Liver (tissue), 9 donors: ENCODE data around the gene CEACAM18. TPM values are rescaled to one million over a fixed set of nuclear protein-coding genes. Genes with fewer than 3 reads are reported as not detected.

Experiments
- DNase-seq: peaks from one replicate; pipeline ENCODE4 v3.0.0-alpha.2; 2017; ENCODE audit warnings: low spot score
- H3K27ac ChIP-seq, 2 donors: one replicate each; pipeline ENCODE4 v1.7.0; 2013; ENCODE audit warnings: inconsistent platforms in 2 of 2, low read length in 2 of 2, control low read depth in 1 of 2, low read depth in 1 of 2, mild to moderate bottlenecking in 1 of 2
- H3K27me3 ChIP-seq, 4 donors: one replicate each; pipeline versions ENCODE4 v1.6.1 to v1.7.0; 2013; ENCODE audit warnings: low read length in 3 of 4, inconsistent platforms in 1 of 4, mild to moderate bottlenecking in 1 of 4, moderate library complexity in 1 of 4; ENCODE audit not compliant: control insufficient read depth in 4 of 4, insufficient read depth in 4 of 4
- H3K36me3 ChIP-seq, 4 donors: one replicate each; pipeline versions ENCODE4 v1.6.1 to v1.7.0; 2013; ENCODE audit warnings: low read length in 3 of 4, mild to moderate bottlenecking in 3 of 4, low read depth in 1 of 4, moderate library complexity in 1 of 4; ENCODE audit not compliant: control insufficient read depth in 4 of 4, insufficient read depth in 3 of 4
- H3K4me1 ChIP-seq, 4 donors: one replicate each; pipeline versions ENCODE4 v1.6.1 to v1.7.0; 2013; ENCODE audit warnings: low read length in 3 of 4, mild to moderate bottlenecking in 3 of 4, moderate library complexity in 1 of 4; ENCODE audit not compliant: control insufficient read depth in 4 of 4, insufficient read depth in 4 of 4
- H3K4me3 ChIP-seq, 3 donors: one replicate each; pipeline versions ENCODE4 v1.6.1 to v1.7.0; 2013; ENCODE audit warnings: low read length in 3 of 3, control low read depth in 1 of 3, low read depth in 1 of 3, mild to moderate bottlenecking in 1 of 3
- H3K9ac ChIP-seq, 2 donors: one replicate each; pipeline ENCODE4 v1.7.0; 2013; ENCODE audit warnings: low read length in 2 of 2, mild to moderate bottlenecking in 2 of 2, moderate library complexity in 2 of 2, control low read depth in 1 of 2, low read depth in 1 of 2
- H3K9me3 ChIP-seq, 4 donors: one replicate each; pipeline versions ENCODE4 v1.6.1 to v1.7.0; 2013; ENCODE audit warnings: low read length in 3 of 4; ENCODE audit not compliant: control insufficient read depth in 4 of 4
- EGR1 ChIP-seq, 2 donors: IDR thresholded peaks; 2 replicates each; pipeline ENCODE4 v1.6.1; 2016 to 2018; ENCODE audit warnings: antibody characterized with exemption in 2 of 2, low read depth in 2 of 2
- FOXA1 ChIP-seq: IDR thresholded peaks from 2 replicates; pipeline ENCODE4 v1.6.1; 2016; ENCODE audit warnings: antibody characterized with exemption
- FOXA2 ChIP-seq: IDR thresholded peaks from 2 replicates; pipeline ENCODE4 v1.6.1; 2016; ENCODE audit warnings: antibody characterized with exemption
- GABPA ChIP-seq, 2 donors: IDR thresholded peaks in 1 of 2; conservative IDR thresholded peaks in 1 of 2; 2 replicates each; pipeline ENCODE4 v1.6.1; 2016; ENCODE audit warnings: antibody characterized with exemption in 2 of 2, mild to moderate bottlenecking in 1 of 2, moderate library complexity in 1 of 2
- HNF4A ChIP-seq, 2 donors: conservative IDR thresholded peaks; 2 replicates each; pipeline ENCODE4 v1.6.1; 2016; ENCODE audit warnings: antibody characterized with exemption in 2 of 2, mild to moderate bottlenecking in 2 of 2
- HNF4G ChIP-seq: IDR thresholded peaks from 2 replicates; pipeline ENCODE4 v1.6.1; 2016; ENCODE audit warnings: antibody characterized with exemption
- JUND ChIP-seq, 2 donors: IDR thresholded peaks; 2 replicates each; pipeline ENCODE4 v1.6.1; 2016; ENCODE audit warnings: antibody characterized with exemption in 2 of 2
- NR2F2 ChIP-seq: IDR thresholded peaks from 2 replicates; pipeline ENCODE4 v1.6.1; 2016; ENCODE audit warnings: antibody characterized with exemption
- RAD21 ChIP-seq, 2 donors: IDR thresholded peaks; 2 replicates each; pipeline ENCODE4 v1.6.1; 2016; ENCODE audit warnings: antibody characterized with exemption in 2 of 2, mild to moderate bottlenecking in 2 of 2
- RXRA ChIP-seq, 2 donors: IDR thresholded peaks; 2 replicates each; pipeline ENCODE4 v1.6.1; 2017 to 2018; ENCODE audit warnings: antibody characterized with exemption in 2 of 2, mild to moderate bottlenecking in 1 of 2
- SP1 ChIP-seq: IDR thresholded peaks from 2 replicates; pipeline ENCODE4 v1.6.1; 2018; ENCODE audit warnings: antibody characterized with exemption, mild to moderate bottlenecking
- TAF1 ChIP-seq: conservative IDR thresholded peaks from 2 replicates; pipeline ENCODE4 v1.6.1; 2016; ENCODE audit warnings: antibody characterized with exemption, mild to moderate bottlenecking
- YY1 ChIP-seq: IDR thresholded peaks from 2 replicates; pipeline ENCODE4 v1.6.1; 2016; ENCODE audit warnings: antibody characterized with exemption, mild to moderate bottlenecking
- WGBS: extraction: QIAGEN DNeasy Blood & Tissue Kit; methylation state at CpG from one replicate; pipeline ENCODE4 v1.1.7; 2013; 5-methylcytosine and 5-hydroxymethylcytosine counted together
- polyA plus RNA-seq, 2 donors: library from polyadenylated mRNA; stranded (reverse) in 1 of 2; unstranded in 1 of 2; fragments of 200-250 nt in 1 of 2; fragments of >200 nt in 1 of 2; fragmentation: Nextera tagmentation in 1 of 2; extraction: Ambion mirVana in 1 of 2; gene quantifications; one replicate each; pipeline versions ENCODE4 v1.2.1 to v1.2.3, GENCODE V29; 2013 to 2015
- total RNA-seq, 2 donors: library from RNA; depleted of rRNA; stranded (reverse); fragments of >200 nt; gene quantifications; one replicate each; pipeline ENCODE4 v1.2.3, GENCODE V29; 2014
- TF ChIP-seq, protein P1 (sequence below): IDR thresholded peaks from 2 replicates; pipeline ENCODE4 v1.6.1; 2016; ENCODE audit warnings: antibody characterized with exemption
- TF ChIP-seq, protein P2 (sequence below): IDR thresholded peaks from 2 replicates; pipeline ENCODE4 v1.6.1; 2016; ENCODE audit warnings: antibody characterized with exemption, mild to moderate bottlenecking
- TF ChIP-seq, protein P3 (sequence below): fragments of 150-350 bp; IDR thresholded peaks from 2 replicates; pipeline ENCODE4 v1.5.1; 2017; ENCODE audit warnings: improper control_type of control experiment, low read depth, low read length; ENCODE audit not compliant: missing input control
- TF ChIP-seq, protein P4 (sequence below): IDR thresholded peaks from 2 replicates; pipeline ENCODE4 v1.6.1; 2016; ENCODE audit warnings: antibody characterized with exemption
- TF ChIP-seq, protein P5 (sequence below): IDR thresholded peaks from 2 replicates; pipeline ENCODE4 v1.6.1; 2016; ENCODE audit warnings: antibody characterized with exemption
- donor health status: healthy.
- donor health status: healthy.
- donor health status: healthy.
- donor health status: healthy.
- donor health status: healthy.

CEACAM18 gene
- total and polyA plus RNA-seq, 4 donors: not detected

DNA sequence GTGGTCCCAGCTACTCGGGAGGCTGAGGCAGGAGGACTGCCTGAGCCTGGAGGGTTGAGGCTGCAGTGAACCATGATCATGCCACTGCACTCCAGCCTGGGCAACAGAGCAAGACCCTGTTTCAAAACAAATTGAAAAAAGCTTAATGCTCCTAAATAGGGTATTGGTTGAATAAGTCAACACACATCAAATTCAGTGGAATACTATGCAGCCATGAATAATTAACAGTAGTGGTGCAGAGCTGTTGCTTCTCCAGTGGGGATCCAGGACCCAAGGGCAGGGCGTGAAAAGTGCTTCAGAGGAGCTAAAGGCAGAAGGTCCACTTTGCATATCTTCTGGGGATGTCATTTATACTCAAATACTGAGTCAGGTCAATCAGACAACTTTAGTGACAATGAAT lies 38.3 kb upstream of the CEACAM18 start:
- Histone ChIP-seq H3K9me3 (no peaks in the 10 kb centered on the region), H3K4me3 (no peak overlapping the region), H3K4me1 (no peaks in the 10 kb centered on the region), H3K36me3 (no peaks in the 10 kb centered on the region), H3K27me3 (no peaks in the 10 kb centered on the region), H3K9ac (no peak overlapping the region), H3K27ac (no peak overlapping the region)
- TF ChIP-seq, protein P1, sequence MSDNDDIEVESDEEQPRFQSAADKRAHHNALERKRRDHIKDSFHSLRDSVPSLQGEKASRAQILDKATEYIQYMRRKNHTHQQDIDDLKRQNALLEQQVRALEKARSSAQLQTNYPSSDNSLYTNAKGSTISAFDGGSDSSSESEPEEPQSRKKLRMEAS: no peak
- TF ChIP-seq RAD21 (IDR thresholded peaks at IDR 0.05) (no peak), JUND (IDR thresholded peaks at IDR 0.05) (no peak), FOXA1 (no peak), GABPA (IDR thresholded peaks at IDR 0.05 in 1 of 2, conservative IDR thresholded peaks at IDR 0.05 in 1 of 2) (no peak), NR2F2 (no peak), FOXA2 (no peak), HNF4G (no peak), HNF4A (conservative IDR thresholded peaks at IDR 0.05) (no peak), YY1 (no peak), EGR1 (IDR thresholded peaks at IDR 0.05; ENCODE audit: low read depth in 2 of 2) (no peak), TAF1 (no peak), RXRA (IDR thresholded peaks at IDR 0.05) (no peak), SP1 (no peak)
- TF ChIP-seq, protein P2, sequence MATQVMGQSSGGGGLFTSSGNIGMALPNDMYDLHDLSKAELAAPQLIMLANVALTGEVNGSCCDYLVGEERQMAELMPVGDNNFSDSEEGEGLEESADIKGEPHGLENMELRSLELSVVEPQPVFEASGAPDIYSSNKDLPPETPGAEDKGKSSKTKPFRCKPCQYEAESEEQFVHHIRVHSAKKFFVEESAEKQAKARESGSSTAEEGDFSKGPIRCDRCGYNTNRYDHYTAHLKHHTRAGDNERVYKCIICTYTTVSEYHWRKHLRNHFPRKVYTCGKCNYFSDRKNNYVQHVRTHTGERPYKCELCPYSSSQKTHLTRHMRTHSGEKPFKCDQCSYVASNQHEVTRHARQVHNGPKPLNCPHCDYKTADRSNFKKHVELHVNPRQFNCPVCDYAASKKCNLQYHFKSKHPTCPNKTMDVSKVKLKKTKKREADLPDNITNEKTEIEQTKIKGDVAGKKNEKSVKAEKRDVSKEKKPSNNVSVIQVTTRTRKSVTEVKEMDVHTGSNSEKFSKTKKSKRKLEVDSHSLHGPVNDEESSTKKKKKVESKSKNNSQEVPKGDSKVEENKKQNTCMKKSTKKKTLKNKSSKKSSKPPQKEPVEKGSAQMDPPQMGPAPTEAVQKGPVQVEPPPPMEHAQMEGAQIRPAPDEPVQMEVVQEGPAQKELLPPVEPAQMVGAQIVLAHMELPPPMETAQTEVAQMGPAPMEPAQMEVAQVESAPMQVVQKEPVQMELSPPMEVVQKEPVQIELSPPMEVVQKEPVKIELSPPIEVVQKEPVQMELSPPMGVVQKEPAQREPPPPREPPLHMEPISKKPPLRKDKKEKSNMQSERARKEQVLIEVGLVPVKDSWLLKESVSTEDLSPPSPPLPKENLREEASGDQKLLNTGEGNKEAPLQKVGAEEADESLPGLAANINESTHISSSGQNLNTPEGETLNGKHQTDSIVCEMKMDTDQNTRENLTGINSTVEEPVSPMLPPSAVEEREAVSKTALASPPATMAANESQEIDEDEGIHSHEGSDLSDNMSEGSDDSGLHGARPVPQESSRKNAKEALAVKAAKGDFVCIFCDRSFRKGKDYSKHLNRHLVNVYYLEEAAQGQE: no peak
- TF ChIP-seq, protein P3, sequence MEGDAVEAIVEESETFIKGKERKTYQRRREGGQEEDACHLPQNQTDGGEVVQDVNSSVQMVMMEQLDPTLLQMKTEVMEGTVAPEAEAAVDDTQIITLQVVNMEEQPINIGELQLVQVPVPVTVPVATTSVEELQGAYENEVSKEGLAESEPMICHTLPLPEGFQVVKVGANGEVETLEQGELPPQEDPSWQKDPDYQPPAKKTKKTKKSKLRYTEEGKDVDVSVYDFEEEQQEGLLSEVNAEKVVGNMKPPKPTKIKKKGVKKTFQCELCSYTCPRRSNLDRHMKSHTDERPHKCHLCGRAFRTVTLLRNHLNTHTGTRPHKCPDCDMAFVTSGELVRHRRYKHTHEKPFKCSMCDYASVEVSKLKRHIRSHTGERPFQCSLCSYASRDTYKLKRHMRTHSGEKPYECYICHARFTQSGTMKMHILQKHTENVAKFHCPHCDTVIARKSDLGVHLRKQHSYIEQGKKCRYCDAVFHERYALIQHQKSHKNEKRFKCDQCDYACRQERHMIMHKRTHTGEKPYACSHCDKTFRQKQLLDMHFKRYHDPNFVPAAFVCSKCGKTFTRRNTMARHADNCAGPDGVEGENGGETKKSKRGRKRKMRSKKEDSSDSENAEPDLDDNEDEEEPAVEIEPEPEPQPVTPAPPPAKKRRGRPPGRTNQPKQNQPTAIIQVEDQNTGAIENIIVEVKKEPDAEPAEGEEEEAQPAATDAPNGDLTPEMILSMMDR: no peak
- TF ChIP-seq, protein P4, sequence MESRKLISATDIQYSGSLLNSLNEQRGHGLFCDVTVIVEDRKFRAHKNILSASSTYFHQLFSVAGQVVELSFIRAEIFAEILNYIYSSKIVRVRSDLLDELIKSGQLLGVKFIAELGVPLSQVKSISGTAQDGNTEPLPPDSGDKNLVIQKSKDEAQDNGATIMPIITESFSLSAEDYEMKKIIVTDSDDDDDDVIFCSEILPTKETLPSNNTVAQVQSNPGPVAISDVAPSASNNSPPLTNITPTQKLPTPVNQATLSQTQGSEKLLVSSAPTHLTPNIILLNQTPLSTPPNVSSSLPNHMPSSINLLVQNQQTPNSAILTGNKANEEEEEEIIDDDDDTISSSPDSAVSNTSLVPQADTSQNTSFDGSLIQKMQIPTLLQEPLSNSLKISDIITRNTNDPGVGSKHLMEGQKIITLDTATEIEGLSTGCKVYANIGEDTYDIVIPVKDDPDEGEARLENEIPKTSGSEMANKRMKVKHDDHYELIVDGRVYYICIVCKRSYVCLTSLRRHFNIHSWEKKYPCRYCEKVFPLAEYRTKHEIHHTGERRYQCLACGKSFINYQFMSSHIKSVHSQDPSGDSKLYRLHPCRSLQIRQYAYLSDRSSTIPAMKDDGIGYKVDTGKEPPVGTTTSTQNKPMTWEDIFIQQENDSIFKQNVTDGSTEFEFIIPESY: no peak
- TF ChIP-seq, protein P5, sequence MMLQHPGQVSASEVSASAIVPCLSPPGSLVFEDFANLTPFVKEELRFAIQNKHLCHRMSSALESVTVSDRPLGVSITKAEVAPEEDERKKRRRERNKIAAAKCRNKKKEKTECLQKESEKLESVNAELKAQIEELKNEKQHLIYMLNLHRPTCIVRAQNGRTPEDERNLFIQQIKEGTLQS: no peak
- DNase-seq: no peak
- WGBS: 71% methylated on average over 2 of the region's 2 CpGs
